Neuronal stem cell (in vitro differentiated cells): Measurements from ENCODE around the gene ANKS1B.

Source experiments
- DNase-seq: peaks from one replicate; pipeline ENCODE4 v3.0.0-alpha.2; 2013; ENCODE audit warnings: low spot score
- H2AFZ ChIP-seq: one replicate; pipeline ENCODE4 v1.6.1; 2013; ENCODE audit warnings: mild to moderate bottlenecking, low read length, inconsistent platforms
- H2AK5ac ChIP-seq: 2 replicates; pipeline ENCODE4 v1.6.1; 2013; ENCODE audit warnings: low read depth, mild to moderate bottlenecking, inconsistent platforms, low read length, moderate library complexity, mixed read lengths
- H2BK120ac ChIP-seq: 2 replicates; pipeline ENCODE4 v1.6.1; 2013; ENCODE audit warnings: low read depth, mild to moderate bottlenecking, inconsistent platforms, low read length, moderate library complexity, mixed read lengths
- H2BK12ac ChIP-seq: one replicate; pipeline ENCODE4 v1.6.1; 2013; ENCODE audit warnings: low read length, inconsistent platforms
- H2BK15ac ChIP-seq: 2 replicates; pipeline ENCODE4 v1.6.1; 2013; ENCODE audit warnings: mild to moderate bottlenecking, low read length, inconsistent platforms, mixed read lengths
- H2BK5ac ChIP-seq: one replicate; pipeline ENCODE4 v1.6.1; 2013; ENCODE audit warnings: inconsistent platforms, mild to moderate bottlenecking, low read length, moderate library complexity
- H3K14ac ChIP-seq: one replicate; pipeline ENCODE4 v1.6.1; 2013; ENCODE audit warnings: low read length, inconsistent platforms
- H3K18ac ChIP-seq: 2 replicates; pipeline ENCODE4 v1.6.1; 2013; ENCODE audit warnings: low read length, inconsistent platforms
- H3K23ac ChIP-seq: 2 replicates; pipeline ENCODE4 v1.6.1; 2013; ENCODE audit warnings: low read depth, mild to moderate bottlenecking, mixed read lengths, low read length, inconsistent platforms; ENCODE audit not compliant: poor library complexity
- H3K27ac ChIP-seq: replicated peaks from 3 replicates; pipeline ENCODE4 v1.5.1; 2013; ENCODE audit warnings: low read length, inconsistent platforms
- H3K27me3 ChIP-seq, 3 experiments: 2 replicates each; pipeline ENCODE4 v1.6.1; 2013; ENCODE audit warnings: low read length in 3 of 3, mild to moderate bottlenecking in 2 of 3, inconsistent platforms in 1 of 3, low read depth in 1 of 3, mixed read lengths in 1 of 3, moderate library complexity in 1 of 3; ENCODE audit not compliant: control insufficient read depth in 3 of 3, insufficient read depth in 3 of 3
- H3K36me3 ChIP-seq, 2 donors: replicated peaks in 1 of 2; 2 replicates each; pipeline ENCODE4 v1.6.1; 2013; ENCODE audit warnings: low read length in 2 of 2; ENCODE audit not compliant: control insufficient read depth in 2 of 2, insufficient read depth in 2 of 2
- H3K4ac ChIP-seq: 2 replicates; pipeline ENCODE4 v1.6.1; 2013; ENCODE audit warnings: inconsistent platforms, mild to moderate bottlenecking, low read length, moderate library complexity
- H3K4me1 ChIP-seq, 2 donors: 1 replicate in 1 of 2; 2 replicates in 1 of 2; pipeline ENCODE4 v1.6.1; 2013; ENCODE audit warnings: low read length in 2 of 2, low read depth in 1 of 2; ENCODE audit not compliant: control insufficient read depth in 2 of 2, insufficient read depth in 1 of 2
- H3K4me2 ChIP-seq: one replicate; pipeline ENCODE4 v1.6.1; 2013; ENCODE audit warnings: mild to moderate bottlenecking, low read length, inconsistent platforms; ENCODE audit not compliant: insufficient read depth, poor library complexity, severe bottlenecking
- H3K4me3 ChIP-seq, 2 donors: 2 replicates each; pipeline ENCODE4 v1.5.1; 2013; ENCODE audit warnings: low read length in 2 of 2, mild to moderate bottlenecking in 2 of 2, inconsistent platforms in 1 of 2, moderate library complexity in 1 of 2
- H3K79me1 ChIP-seq: one replicate; pipeline ENCODE4 v1.6.1; 2013; ENCODE audit warnings: low read depth, mild to moderate bottlenecking, inconsistent platforms, low read length, moderate library complexity
- H3K9ac ChIP-seq: one replicate; pipeline ENCODE4 v1.6.1; 2013; ENCODE audit warnings: mild to moderate bottlenecking, low read depth, low read length, inconsistent platforms; ENCODE audit not compliant: poor library complexity
- H3K9me3 ChIP-seq, 2 donors: replicated peaks in 1 of 2; 2 replicates each; pipeline versions ENCODE3 to v1.6.1; 2013; ENCODE audit warnings: low read length in 2 of 2, mild to moderate bottlenecking in 2 of 2, inconsistent platforms in 1 of 2, low read depth in 1 of 2, mixed read lengths in 1 of 2, moderate library complexity in 1 of 2; ENCODE audit not compliant: control insufficient read depth in 2 of 2, insufficient read depth in 1 of 2
- H4K8ac ChIP-seq: one replicate; pipeline ENCODE4 v1.6.1; 2013; ENCODE audit warnings: low read depth, mild to moderate bottlenecking, inconsistent platforms, low read length, moderate library complexity
- H4K91ac ChIP-seq: one replicate; pipeline ENCODE4 v1.6.1; 2013; ENCODE audit warnings: low read length, low read depth, mild to moderate bottlenecking, inconsistent platforms; ENCODE audit not compliant: poor library complexity
- WGBS, 2 donors: extraction: QIAGEN DNeasy Blood & Tissue Kit; methylation state at CpG; one replicate each; pipeline ENCODE4 v1.1.7; 2013; ENCODE audit warnings: missing lambda C conversion rate in 2 of 2, mixed read lengths in 1 of 2; ENCODE audit not compliant: insufficient read length in 2 of 2, insufficient replicate concordance in 1 of 2; ENCODE audit errors: extremely low coverage in 2 of 2; 5-methylcytosine and 5-hydroxymethylcytosine counted together

ANKS1B gene

GRCh38 chr12:98922871-98923270 is 1061.9 kb downstream of the ANKS1B start:
- Histone ChIP-seq H3K4me1 (no peaks in the 10 kb centered on the region), H3K27ac (no peak overlapping the region), H3K36me3 (no peaks in the 10 kb centered on the region), H2BK5ac (no peak overlapping the region), H3K9me3 (no peaks in the 10 kb centered on the region), H3K4me3 (no peak overlapping the region), H3K4me2 (no peak overlapping the region), H2AFZ (no peak overlapping the region), H3K23ac (no peak overlapping the region), H3K4ac (no peak overlapping the region), H2BK120ac (no peak overlapping the region), H3K14ac (no peak overlapping the region), H2BK12ac (no peak overlapping the region), H2AK5ac (no peak overlapping the region), H3K18ac (no peak overlapping the region), H3K27me3 (no peaks in the 10 kb centered on the region), H4K91ac (no peak overlapping the region), H3K79me1 (no peaks in the 10 kb centered on the region), H2BK15ac (no peak overlapping the region), H4K8ac (no peak overlapping the region), H3K9ac (no peak overlapping the region)
- no peak for DNase-seq

GRCh38 chr12:98918176-98918863 is 1066.4 kb downstream of the ANKS1B start:
- no peak overlapping the region for H3K14ac ChIP-seq

GRCh38 chr12:98916106-98916505 is 1068.6 kb downstream of the ANKS1B start:
- Histone ChIP-seq H3K18ac (no peak overlapping the region), H3K14ac (no peak overlapping the region), H3K4ac (no peak overlapping the region), H2AFZ (no peak overlapping the region), H2BK15ac (no peak overlapping the region), H3K23ac (no peak overlapping the region), H4K91ac (no peak overlapping the region), H3K4me1 (peaks cover 0 to 2% of the 10 kb centered on the region in 2 donors), H3K27me3 (peaks cover 0 to 2% (median 0%) of the 10 kb centered on the region in 3 experiments), H3K4me2 (no peak overlapping the region), H2AK5ac (no peak overlapping the region), H2BK120ac (no peak overlapping the region), H4K8ac (no peak overlapping the region), H2BK5ac (no peak overlapping the region), H3K27ac (no peak overlapping the region), H2BK12ac (no peak overlapping the region), H3K79me1 (no peaks in the 10 kb centered on the region), H3K9ac (no peak overlapping the region), H3K4me3 (no peak overlapping the region), H3K36me3 (no peaks in the 10 kb centered on the region), H3K9me3 (no peaks in the 10 kb centered on the region)
- no CpG with 5 or more reads among the region's 5 CpGs for WGBS, 2 donors
- DNase-seq = no peak

More at GRCh38 chr12:98918176-98918863, 1066.4 kb downstream of the ANKS1B start:
- Histone ChIP-seq H3K4me2 (no peak overlapping the region), H3K27ac (no peak overlapping the region), H3K36me3 (no peaks in the 10 kb centered on the region), H4K91ac (no peak overlapping the region), H2BK12ac (no peak overlapping the region), H2BK5ac (no peak overlapping the region), H3K27me3 (no peaks in the 10 kb centered on the region), H2BK120ac (no peak overlapping the region), H3K9me3 (no peaks in the 10 kb centered on the region), H3K4me1 (no peaks in the 10 kb centered on the region), H3K4me3 (no peak overlapping the region), H2AK5ac (no peak overlapping the region), H2BK15ac (no peak overlapping the region), H3K4ac (no peak overlapping the region), H3K9ac (no peak overlapping the region), H2AFZ (no peak overlapping the region), H3K18ac (no peak overlapping the region), H4K8ac (no peak overlapping the region), H3K23ac (no peak overlapping the region), H3K79me1 (no peaks in the 10 kb centered on the region)
- no peak for DNase-seq
- whole genome bisulfite sequencing, 2 donors = no CpG with 5 or more reads among the region's 7 CpGs

DNA sequence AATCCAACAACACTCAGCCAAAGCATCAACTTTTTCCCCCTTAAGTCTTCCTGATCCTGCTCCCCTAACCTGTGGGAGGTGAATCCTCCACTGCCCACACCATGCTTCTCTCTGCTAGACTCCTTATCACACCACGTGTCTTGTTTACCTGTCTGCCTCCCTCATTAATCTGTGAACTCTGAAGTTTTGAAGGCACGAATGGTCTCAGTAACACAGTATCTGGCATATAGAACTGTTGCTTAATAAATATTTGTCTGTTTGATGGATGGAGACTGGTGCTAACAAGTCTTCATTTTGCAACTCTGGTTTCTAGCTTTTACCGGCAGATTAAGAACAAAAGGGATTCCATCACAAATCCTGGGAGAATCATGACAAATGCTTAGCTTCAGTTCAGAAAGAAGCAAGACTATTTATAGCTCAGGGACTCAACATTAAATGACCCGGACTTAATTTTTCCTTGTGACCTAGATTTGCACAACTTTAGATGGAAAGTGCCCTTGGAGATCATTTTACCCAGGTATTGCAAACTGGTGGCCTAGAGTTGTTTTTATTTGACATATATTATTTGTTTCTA is 1072.2 kb downstream of the ANKS1B start:
- Histone ChIP-seq H3K36me3 (no peaks in the 10 kb centered on the region), H4K8ac (no peak overlapping the region), H3K18ac (no peak overlapping the region), H3K14ac (no peak overlapping the region), H3K27ac (no peak overlapping the region), H2AFZ (no peak overlapping the region), H3K4ac (no peak overlapping the region), H3K9ac (no peak overlapping the region), H3K4me3 (no peak overlapping the region), H3K23ac (no peak overlapping the region), H4K91ac (no peak overlapping the region), H3K9me3 (no peaks in the 10 kb centered on the region), H3K4me1 (peaks cover 0 to 4% of the 10 kb centered on the region in 2 donors), H2BK15ac (no peak overlapping the region), H2BK12ac (no peak overlapping the region), H3K27me3 (peaks cover 0 to 2% (median 0%) of the 10 kb centered on the region in 3 experiments), H2BK120ac (no peak overlapping the region), H2BK5ac (no peak overlapping the region), H3K79me1 (no peaks in the 10 kb centered on the region), H3K4me2 (no peak overlapping the region), H2AK5ac (no peak overlapping the region)
- DNase-seq = no peak
- WGBS, 2 donors = no CpG with 5 or more reads among the region's 4 CpGs
